Renal cortical epithelial cell (primary cell): Measurements from ENCODE around the gene P2RX1. TPM values are rescaled to one million over a fixed set of nuclear protein-coding genes. Genes with fewer than 3 reads are reported as not detected.
"Not testable (repeated sequence)": the region's sequence is repeated elsewhere in the genome, so short reads cannot be mapped to it uniquely, and the experiment has no call there.

ENCODE experiments used
- DNase-seq: peaks from one replicate; pipeline ENCODE4 v3.0.0-alpha.2; 2011; ENCODE audit warnings: low read depth
- total RNA-seq: library from RNA; depleted of rRNA; stranded (reverse); fragments of >200 nt; gene quantifications from 2 replicates; pipeline ENCODE4 v1.2.3, GENCODE V29; 2014

The P2RX1 gene
- total RNA-seq, 1 donor from 2014 or later: not detected

GRCh38 chr17:3857261-3858105, 58.8 kb downstream of the P2RX1 start:
- no peak for DNase-seq

GRCh38 chr17:3854204-3854603, 62.1 kb downstream of the P2RX1 start:
- DNase-seq: not testable (repeated sequence)

- DNase-seq: no peak
Observed at GRCh38 chr17:3852561-3852960, 63.7 kb downstream of the P2RX1 start.

- DNase-seq: no peak
Observed at GRCh38 chr17:3851461-3852100, 64.7 kb downstream of the P2RX1 start.

GRCh38 chr17:3848229-3848835, 67.9 kb downstream of the P2RX1 start:
- no peak for DNase-seq

GRCh38 chr17:3847165-3847670, 69.0 kb downstream of the P2RX1 start:
- no peak for DNase-seq

Other genes starting within 250 kb of the P2RX1 start
- gene TAX1BP3, start 247.9 kb downstream of the P2RX1 start, total RNA-seq: 389 and 414 TPM in 2 replicates
- 15.3 and 18.8 TPM in 2 replicates for gene EMC6, start 247.7 kb downstream of the P2RX1 start, total RNA-seq
- 2.9 and 19.3 TPM in 2 replicates for gene P2RX5, start 220.3 kb downstream of the P2RX1 start, total RNA-seq
- gene HASPIN, start 192.6 kb downstream of the P2RX1 start, total RNA-seq: 0.89 and 5.0 TPM in 2 replicates
- 8.7 and 14.2 TPM in 2 replicates for gene ITGAE, start 115.3 kb downstream of the P2RX1 start, total RNA-seq
- 21.4 and 35.5 TPM in 2 replicates for gene NCBP3, start 70.2 kb downstream of the P2RX1 start, total RNA-seq
- gene CAMKK1, start 23.4 kb downstream of the P2RX1 start, total RNA-seq: 4.3 and 8.9 TPM in 2 replicates
- gene ATP2A3, start 48.0 kb upstream of the P2RX1 start, total RNA-seq: 0.30 TPM in 1 of 2 replicates, not detected in the other
- 12.9 and 43.6 TPM in 2 replicates for gene ZZEF1, start 226.6 kb upstream of the P2RX1 start, total RNA-seq
- 22.6 and 45.9 TPM in 2 replicates for gene CYB5D2, start 226.7 kb upstream of the P2RX1 start, total RNA-seq